GM12874 (cell line): ENCODE measurements around the gene OLFM4.

Source experiments
- CTCF ChIP-seq: IDR thresholded peaks from 2 replicates; pipeline ENCODE4 v1.5.1; 2011; ENCODE audit warnings: low read depth, mild to moderate bottlenecking, control low read depth, low read length, moderate library complexity; ENCODE audit not compliant: insufficient read depth

OLFM4 gene

GRCh38 chr13:53098455-53098854 is 69.8 kb downstream of the OLFM4 start:
- no peak for TF ChIP-seq CTCF

GRCh38 chr13:53100394-53101063 is 71.9 kb downstream of the OLFM4 start:
- TF ChIP-seq CTCF: no peak
